IMR-90 (cell line): ENCODE data around the gene TNS2. TPM values are rescaled to one million over a fixed set of nuclear protein-coding genes. Genes with fewer than 3 reads are reported as not detected.
A peak's percentile ranks its signal among the peaks of the same experiment; 100 is the strongest.

ENCODE experiments used
- ATAC-seq: fragments of 200-7000 bp; cut with Tn5 transposase; 2 replicates; pipeline ENCODE4 v1.9.1; 2020; ENCODE audit warnings: low read depth, mild to moderate bottlenecking, moderate library complexity
- BruUV-seq: library from RNA; stranded (reverse); fragments of 400-500 nt; replicated peaks from 2 replicates; lab custom pipeline; 2021; lab: Mats Ljungman, UMichigan
- CTCF ChIA-PET: fragments of 300-600 bp; formaldehyde crosslinking; extraction: SDS; loops from one replicate; lab custom pipeline; 2021; ENCODE audit warnings: antibody characterized with exemption; lab: Yijun Ruan, JAX
- POLR2A ChIA-PET: fragments of 300-600 bp; sonication (Branson Sonifier 250); formaldehyde crosslinking; loops from one replicate; lab custom pipeline; 2022; ENCODE audit warnings: antibody characterized with exemption; ENCODE audit not compliant: unreplicated experiment; lab: Charles Lee
- DNase-seq: peaks from one replicate; pipeline ENCODE4 v3.0.0; 2013
- H2AFZ ChIP-seq: replicated peaks from 2 replicates; pipeline ENCODE3; 2013; ENCODE audit warnings: low read length, mild to moderate bottlenecking; ENCODE audit not compliant: poor library complexity
- H2AK5ac ChIP-seq: 2 replicates; pipeline ENCODE4 v1.6.1; 2013; ENCODE audit warnings: low read depth, low read length, inconsistent platforms
- H2AK9ac ChIP-seq: replicated peaks from 2 replicates; pipeline ENCODE3; 2013; ENCODE audit warnings: mild to moderate bottlenecking, low read depth, low read length, moderate library complexity; ENCODE audit not compliant: poor library complexity
- H2BK120ac ChIP-seq: 2 replicates; pipeline ENCODE4 v1.6.1; 2013; ENCODE audit warnings: low read depth, low read length, inconsistent platforms
- H2BK15ac ChIP-seq: 3 replicates; pipeline ENCODE4 v1.6.1; 2013; ENCODE audit warnings: low read depth, low read length, inconsistent platforms
- H2BK20ac ChIP-seq: 2 replicates; pipeline ENCODE4 v1.6.1; 2013; ENCODE audit warnings: low read depth, mild to moderate bottlenecking, inconsistent platforms, low read length, moderate library complexity
- H2BK5ac ChIP-seq: 2 replicates; pipeline ENCODE4 v1.6.1; 2013; ENCODE audit warnings: mild to moderate bottlenecking, low read depth, low read length, inconsistent platforms; ENCODE audit not compliant: poor library complexity, severe bottlenecking
- H3K14ac ChIP-seq: replicated peaks from 2 replicates; pipeline ENCODE4 v1.6.1; 2013; ENCODE audit warnings: low read depth, low read length, inconsistent platforms
- H3K18ac ChIP-seq: 2 replicates; pipeline ENCODE4 v1.6.1; 2013; ENCODE audit warnings: low read depth, low read length, control low read depth
- H3K23ac ChIP-seq: 2 replicates; pipeline ENCODE4 v1.6.1; 2013; ENCODE audit warnings: low read depth, low read length, inconsistent platforms
- H3K27ac ChIP-seq: 2 replicates; pipeline ENCODE4 v1.5.1; 2013; ENCODE audit warnings: mild to moderate bottlenecking, control low read depth, low read length; ENCODE audit not compliant: insufficient read depth
- H3K27me3 ChIP-seq: 2 replicates; pipeline ENCODE4 v1.6.1; 2013; ENCODE audit warnings: low read length; ENCODE audit not compliant: control insufficient read depth, insufficient read depth
- H3K36me3 ChIP-seq: 2 replicates; pipeline ENCODE4 v1.6.1; 2013; ENCODE audit warnings: low read length, mixed read lengths; ENCODE audit not compliant: control insufficient read depth, insufficient read depth
- H3K4ac ChIP-seq: 2 replicates; pipeline ENCODE4 v1.6.1; 2013; ENCODE audit warnings: low read depth, low read length, inconsistent platforms
- H3K4me1 ChIP-seq: 2 replicates; pipeline ENCODE4 v1.6.1; 2013; ENCODE audit warnings: low read length, mixed read lengths; ENCODE audit not compliant: control insufficient read depth, insufficient read depth
- H3K4me2 ChIP-seq: 2 replicates; pipeline ENCODE4 v1.6.1; 2013; ENCODE audit warnings: low read depth, mild to moderate bottlenecking, control low read depth, low read length, moderate library complexity
- H3K4me3 ChIP-seq: 2 replicates; pipeline ENCODE4 v1.5.1; 2013; ENCODE audit warnings: low read depth, mild to moderate bottlenecking, control low read depth, low read length, moderate library complexity; ENCODE audit not compliant: insufficient read depth
- H3K56ac ChIP-seq: 2 replicates; pipeline ENCODE4 v1.6.1; 2013; ENCODE audit warnings: low read length, inconsistent platforms; ENCODE audit not compliant: insufficient read depth; ENCODE audit errors: extremely low read depth
- H3K79me1 ChIP-seq, 2 experiments: 2 replicates each; pipeline ENCODE4 v1.6.1; 2013; ENCODE audit warnings: low read length in 2 of 2, inconsistent platforms in 1 of 2, low read depth in 1 of 2
- H3K9ac ChIP-seq: 2 replicates; pipeline ENCODE4 v1.6.1; 2013; ENCODE audit warnings: low read depth, low read length, control low read depth
- H3K9me1 ChIP-seq: 2 replicates; pipeline ENCODE4 v1.6.1; 2013; ENCODE audit warnings: low read length, inconsistent platforms; ENCODE audit not compliant: insufficient read depth
- H3K9me3 ChIP-seq: 2 replicates; pipeline ENCODE4 v1.6.1; 2013; ENCODE audit warnings: low read length; ENCODE audit not compliant: control insufficient read depth, insufficient read depth
- H4K20me1 ChIP-seq: 2 replicates; pipeline ENCODE4 v1.6.1; 2013; ENCODE audit warnings: low read length, inconsistent platforms; ENCODE audit not compliant: insufficient read depth
- H4K5ac ChIP-seq: 2 replicates; pipeline ENCODE4 v1.6.1; 2013; ENCODE audit warnings: mild to moderate bottlenecking, low read depth, low read length, control low read depth
- H4K8ac ChIP-seq, 2 experiments: 2 replicates each; pipeline ENCODE4 v1.6.1; 2013; ENCODE audit warnings: low read depth in 2 of 2, low read length in 2 of 2, control low read depth in 1 of 2, inconsistent platforms in 1 of 2
- H4K91ac ChIP-seq: 2 replicates; pipeline ENCODE4 v1.6.1; 2013; ENCODE audit warnings: low read depth, low read length, inconsistent platforms; ENCODE audit not compliant: insufficient read depth
- RFX5 ChIP-seq: IDR thresholded peaks from 2 replicates; pipeline ENCODE4 v1.8.0; 2012; ENCODE audit warnings: low read depth, mild to moderate bottlenecking, low read length, moderate library complexity
- WGBS, 2 experiments: methylation state at CpG; one replicate each; pipeline versions ENCODE4 v1.1.5 to v1.1.7; 2013; ENCODE audit warnings: missing lambda C conversion rate in 2 of 2; ENCODE audit not compliant: insufficient read length in 1 of 2; ENCODE audit errors: extremely low coverage in 2 of 2; 5-methylcytosine and 5-hydroxymethylcytosine counted together
- dilution Hi-C: fragments of 300-500 bp; cut with HindIII; formaldehyde crosslinking; loops from one replicate; pipeline ENCODE4 v1.14.3; 2018; ENCODE audit warnings: low sequenced_read_pairs; ENCODE audit not compliant: unreplicated experiment
- in situ Hi-C: fragments of 300-500 bp; cut with MboI; formaldehyde crosslinking; loops from 3 replicates; pipeline ENCODE4 v1.14.3; 2019; ENCODE audit warnings: low sequenced_read_pairs, inconsistent platforms, mixed read lengths
- intact Hi-C: fragments of 100-400 bp; cut with micrococcal nuclease; formaldehyde crosslinking; loops from 2 replicates; pipeline ENCODE4 v1.10.0; 2022
- polyA plus RNA-seq, 3 experiments: library from polyadenylated mRNA; depleted of rRNA; stranded (reverse); fragments of >200 nt; gene quantifications; 2 replicates each; pipeline ENCODE4 v1.2.3, GENCODE V29; 2012; ENCODE audit warnings: low replicate concordance in 1 of 3
- total RNA-seq: library from RNA; depleted of rRNA; stranded (reverse); fragments of >200 nt; gene quantifications from 2 replicates; pipeline ENCODE4 v1.2.3, GENCODE V29; 2012

Gene TNS2
- total and polyA plus RNA-seq, 2 of the 4 experiments (the other 2 are of a cell fraction), result 10.4 to 67.2 TPM

GRCh38 chr12:53060721-53061276 is 10.9 kb downstream of the TNS2 start:
- H3K23ac ChIP-seq, result no peak overlapping the region
- H3K4me3 ChIP-seq, result no peak overlapping the region
- H2BK120ac ChIP-seq, result no peak overlapping the region
- 100% methylated on average over 3 of the region's 18 CpGs; no CpG with 5 or more reads in 1 of the 2 experiments for WGBS, 2 experiments
- no peak overlapping the region for H3K18ac ChIP-seq
- no peak overlapping the region for H2BK5ac ChIP-seq
- no peak overlapping the region for H3K4ac ChIP-seq
- DNase-seq, result no peak
- no peak overlapping the region for H2AK9ac ChIP-seq
- peaks cover 9% of the 10 kb centered on the region for H4K20me1 ChIP-seq
- peak overlapping the region; percentile 16 for H2AFZ ChIP-seq
- no TSS peak for BruUV-seq
- TF ChIP-seq RFX5, result no peak
- peaks cover 0 to 38% of the 10 kb centered on the region in 2 experiments; a peak in 2 of 4 replicates for H3K79me1 ChIP-seq
- H3K9me1 ChIP-seq, result no peaks in the 10 kb centered on the region
- H3K56ac ChIP-seq, result no peak overlapping the region
- in situ Hi-C loops (no loop called here), dilution Hi-C loops (no loop called here), intact Hi-C loops (no loop called here)
- H2AK5ac ChIP-seq, result 0 out of 2 replicates have a peak overlapping the region, but pooled peaks have one; percentile 24
- H2BK15ac ChIP-seq, result no peak overlapping the region
- no peak overlapping the region for H4K5ac ChIP-seq
- H3K14ac ChIP-seq, result no peak overlapping the region
- no peaks in the 10 kb centered on the region for H3K9me3 ChIP-seq
- no peak overlapping the region for H3K9ac ChIP-seq
- no peak overlapping the region for H4K8ac ChIP-seq
- peaks cover 84% of the 10 kb centered on the region for H3K36me3 ChIP-seq
- no peak for ATAC-seq
- H4K91ac ChIP-seq, result no peak overlapping the region
- no peak overlapping the region for H2BK20ac ChIP-seq
- no peak overlapping the region for H3K27ac ChIP-seq
- CTCF ChIA-PET, result interaction anchor here (1.4 kb wide), 1 partner anchor 13 kb away, joined by 3 read pairs; no protein-coding TSS in a partner anchor
- H3K4me2 ChIP-seq, result no peak overlapping the region
- peaks cover 15% of the 10 kb centered on the region; the same call in 1 of the 2 replicates for H3K4me1 ChIP-seq
- POLR2A ChIA-PET, result interaction anchor here (1.4 kb wide), 1 partner anchor 9 kb away, joined by 3 read pairs; no protein-coding TSS in a partner anchor
- H3K27me3 ChIP-seq, result no peaks in the 10 kb centered on the region
